K562 (cell line): Measurements from ENCODE around the gene TUBA1A. TPM values are rescaled to one million over a fixed set of nuclear protein-coding genes. Genes with fewer than 3 reads are reported as not detected.

Source experiments
- CSDE1 ChIP-seq, 2 experiments: fragments of 450-650 bp; IDR thresholded peaks; 2 replicates each; pipeline ENCODE4 v1.6.1; 2016; ENCODE audit warnings: mild to moderate bottlenecking in 1 of 2
- ERF ChIP-seq: fragments of 450-650 bp; formaldehyde crosslinking; IDR thresholded peaks from 2 replicates; pipeline ENCODE4 v1.4.0; 2020; ENCODE audit warnings: mild to moderate bottlenecking, mixed read lengths
- HNRNPL ChIP-seq: fragments of 200-400 bp; formaldehyde crosslinking; IDR thresholded peaks from 2 replicates; pipeline ENCODE4 v1.6.1; 2017; ENCODE audit warnings: low read depth, mild to moderate bottlenecking, low read length
- PCBP1 ChIP-seq: fragments of 200-400 bp; formaldehyde crosslinking; IDR thresholded peaks from 2 replicates; pipeline ENCODE4 v1.6.1; 2018; ENCODE audit warnings: mild to moderate bottlenecking, low read depth, low read length; ENCODE audit not compliant: poor library complexity, severe bottlenecking
- PHB ChIP-seq: fragments of 250-450 bp; sonication (Bioruptor Pico); IDR thresholded peaks from 2 replicates; pipeline ENCODE4 v1.5.0; 2021
- POLR3G ChIP-seq: IDR thresholded peaks from 2 replicates; pipeline ENCODE4 v1.6.1; 2011; ENCODE audit not compliant: insufficient read length, insufficient replicate concordance; ENCODE audit errors: extremely low read depth
- PTRF ChIP-seq: fragments of 450-650 bp; IDR thresholded peaks from 2 replicates; pipeline ENCODE4 v1.6.1; 2016; ENCODE audit warnings: mild to moderate bottlenecking, missing genetic modification characterization, missing compliant biosample characterization
- RNF2 ChIP-seq: sonication (generic); IDR thresholded peaks from 2 replicates; pipeline ENCODE4 v1.6.1; 2016
- SMAD4 ChIP-seq: fragments of 250-450 bp; sonication (Bioruptor Pico); conservative IDR thresholded peaks from 2 replicates; pipeline ENCODE4 v1.8.0; 2021; ENCODE audit warnings: inconsistent platforms, mild to moderate bottlenecking, moderate library complexity
- SREBF1 ChIP-seq: fragments of 150-350 bp; IDR thresholded peaks from 2 replicates; pipeline ENCODE4 v1.6.1; 2014; ENCODE audit warnings: antibody characterized with exemption, low read depth, low read length, borderline replicate concordance
- SRSF9 ChIP-seq: fragments of 200-400 bp; formaldehyde crosslinking; IDR thresholded peaks from 2 replicates; pipeline ENCODE4 v1.6.1; 2017; ENCODE audit warnings: low read depth, low read length, borderline replicate concordance
- TCF7L2 ChIP-seq: fragments of 150-350 bp; IDR thresholded peaks from 2 replicates; pipeline ENCODE4 v1.6.1; 2016; ENCODE audit warnings: low read depth, mild to moderate bottlenecking, low read length, moderate library complexity
- ZEB2 ChIP-seq: fragments of 450-650 bp; IDR thresholded peaks from 2 replicates; pipeline ENCODE4 v1.6.1; 2016
- ZNF146 ChIP-seq: IDR thresholded peaks from one replicate; pipeline ENCODE4 v1.6.1; 2018; ENCODE audit warnings: missing compliant biosample characterization; ENCODE audit not compliant: unreplicated experiment
- ZNF316 ChIP-seq: fragments of 450-650 bp; IDR thresholded peaks from 2 replicates; pipeline ENCODE4 v1.6.1; 2016
- polyA plus RNA-seq, 8 experiments: library from polyadenylated mRNA; depleted of rRNA in 4 of 8; stranded (reverse) in 5 of 8; unstranded in 3 of 8; fragments of >200 nt; fragmentation: Nextera tagmentation in 2 of 8; fragmentation: Illumina TruSeq in 1 of 8; extraction: Ambion mirVana in 2 of 8; extraction: Trizol in 1 of 8; gene quantifications; 2 replicates each; pipeline versions ENCODE4 v1.2.1 to v1.2.3, GENCODE V29; 2011 to 2014; ENCODE audit warnings: inconsistent platforms in 1 of 8, missing spikeins in 1 of 8
- total RNA-seq, 7 experiments: library from RNA; depleted of rRNA in 6 of 7; stranded (reverse); fragments of >200 nt in 6 of 7; fragmentation: Illumina TruSeq in 2 of 7; extraction: Trizol in 2 of 7; gene quantifications; 2 replicates each; pipeline versions ENCODE4 v1.2.1 to v1.2.3, GENCODE V29; 2011 to 2021; ENCODE audit warnings: low replicate concordance in 1 of 7
- TF ChIP-seq, protein P1 (sequence below): fragments of 450-650 bp; IDR thresholded peaks from 2 replicates; pipeline ENCODE4 v1.6.1; 2016; ENCODE audit warnings: mild to moderate bottlenecking, moderate library complexity
- TF ChIP-seq, protein P2 (sequence below): IDR thresholded peaks from 3 replicates; pipeline ENCODE4 v1.6.1; 2011; ENCODE audit warnings: borderline replicate concordance, mild to moderate bottlenecking; ENCODE audit not compliant: insufficient read length, insufficient read depth

TUBA1A gene
- total and polyA plus RNA-seq, 9 of the 15 experiments (the other 6 are each of a cell fraction or from before 2014, with no cell fraction given) = 7.4 to 45.1 (median 11.9) TPM

DNA sequence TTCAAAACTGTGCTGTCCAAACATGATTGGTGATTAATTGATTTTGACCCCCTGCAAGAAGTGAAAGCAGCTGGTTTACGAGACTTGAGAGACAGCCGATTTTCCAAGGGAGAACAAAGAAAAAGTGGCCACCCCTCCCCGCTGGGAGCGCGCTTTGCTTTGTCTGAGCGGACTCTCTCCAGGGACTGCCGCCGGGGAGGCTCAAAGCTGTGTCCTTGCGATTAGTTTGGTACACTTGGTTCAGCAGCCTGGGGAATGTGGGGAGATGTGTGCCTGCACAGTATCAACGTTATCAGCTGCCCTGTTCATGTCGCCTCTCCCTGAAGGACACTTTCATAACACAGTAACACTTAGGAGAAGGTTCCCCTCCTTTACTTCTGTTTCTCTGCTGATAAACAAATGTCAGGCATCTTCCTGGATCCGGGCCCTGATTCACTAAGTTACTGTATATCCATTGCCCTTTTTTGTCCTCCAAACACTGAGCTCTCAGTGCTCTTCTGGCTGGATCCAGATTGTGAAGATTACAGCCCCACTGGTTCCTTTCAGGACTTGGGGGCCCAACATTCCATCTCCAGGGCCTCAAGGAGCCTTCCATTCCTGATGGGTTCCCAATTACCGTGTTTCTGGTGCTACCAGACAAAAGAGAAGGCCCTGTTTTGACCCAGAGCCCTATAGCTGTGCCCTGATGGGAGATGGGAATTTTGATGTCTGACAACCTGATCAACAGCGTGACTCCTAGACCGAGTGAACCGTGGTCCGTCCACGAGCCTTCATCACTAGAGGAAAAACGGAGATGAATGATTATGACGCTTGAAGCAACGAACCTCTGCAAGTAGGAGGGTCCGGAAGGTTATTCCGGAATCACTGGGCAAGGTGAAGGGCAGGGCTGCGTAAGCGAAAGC, 44.3 kb upstream of the TUBA1A start (continued):
- TF ChIP-seq, protein P1, sequence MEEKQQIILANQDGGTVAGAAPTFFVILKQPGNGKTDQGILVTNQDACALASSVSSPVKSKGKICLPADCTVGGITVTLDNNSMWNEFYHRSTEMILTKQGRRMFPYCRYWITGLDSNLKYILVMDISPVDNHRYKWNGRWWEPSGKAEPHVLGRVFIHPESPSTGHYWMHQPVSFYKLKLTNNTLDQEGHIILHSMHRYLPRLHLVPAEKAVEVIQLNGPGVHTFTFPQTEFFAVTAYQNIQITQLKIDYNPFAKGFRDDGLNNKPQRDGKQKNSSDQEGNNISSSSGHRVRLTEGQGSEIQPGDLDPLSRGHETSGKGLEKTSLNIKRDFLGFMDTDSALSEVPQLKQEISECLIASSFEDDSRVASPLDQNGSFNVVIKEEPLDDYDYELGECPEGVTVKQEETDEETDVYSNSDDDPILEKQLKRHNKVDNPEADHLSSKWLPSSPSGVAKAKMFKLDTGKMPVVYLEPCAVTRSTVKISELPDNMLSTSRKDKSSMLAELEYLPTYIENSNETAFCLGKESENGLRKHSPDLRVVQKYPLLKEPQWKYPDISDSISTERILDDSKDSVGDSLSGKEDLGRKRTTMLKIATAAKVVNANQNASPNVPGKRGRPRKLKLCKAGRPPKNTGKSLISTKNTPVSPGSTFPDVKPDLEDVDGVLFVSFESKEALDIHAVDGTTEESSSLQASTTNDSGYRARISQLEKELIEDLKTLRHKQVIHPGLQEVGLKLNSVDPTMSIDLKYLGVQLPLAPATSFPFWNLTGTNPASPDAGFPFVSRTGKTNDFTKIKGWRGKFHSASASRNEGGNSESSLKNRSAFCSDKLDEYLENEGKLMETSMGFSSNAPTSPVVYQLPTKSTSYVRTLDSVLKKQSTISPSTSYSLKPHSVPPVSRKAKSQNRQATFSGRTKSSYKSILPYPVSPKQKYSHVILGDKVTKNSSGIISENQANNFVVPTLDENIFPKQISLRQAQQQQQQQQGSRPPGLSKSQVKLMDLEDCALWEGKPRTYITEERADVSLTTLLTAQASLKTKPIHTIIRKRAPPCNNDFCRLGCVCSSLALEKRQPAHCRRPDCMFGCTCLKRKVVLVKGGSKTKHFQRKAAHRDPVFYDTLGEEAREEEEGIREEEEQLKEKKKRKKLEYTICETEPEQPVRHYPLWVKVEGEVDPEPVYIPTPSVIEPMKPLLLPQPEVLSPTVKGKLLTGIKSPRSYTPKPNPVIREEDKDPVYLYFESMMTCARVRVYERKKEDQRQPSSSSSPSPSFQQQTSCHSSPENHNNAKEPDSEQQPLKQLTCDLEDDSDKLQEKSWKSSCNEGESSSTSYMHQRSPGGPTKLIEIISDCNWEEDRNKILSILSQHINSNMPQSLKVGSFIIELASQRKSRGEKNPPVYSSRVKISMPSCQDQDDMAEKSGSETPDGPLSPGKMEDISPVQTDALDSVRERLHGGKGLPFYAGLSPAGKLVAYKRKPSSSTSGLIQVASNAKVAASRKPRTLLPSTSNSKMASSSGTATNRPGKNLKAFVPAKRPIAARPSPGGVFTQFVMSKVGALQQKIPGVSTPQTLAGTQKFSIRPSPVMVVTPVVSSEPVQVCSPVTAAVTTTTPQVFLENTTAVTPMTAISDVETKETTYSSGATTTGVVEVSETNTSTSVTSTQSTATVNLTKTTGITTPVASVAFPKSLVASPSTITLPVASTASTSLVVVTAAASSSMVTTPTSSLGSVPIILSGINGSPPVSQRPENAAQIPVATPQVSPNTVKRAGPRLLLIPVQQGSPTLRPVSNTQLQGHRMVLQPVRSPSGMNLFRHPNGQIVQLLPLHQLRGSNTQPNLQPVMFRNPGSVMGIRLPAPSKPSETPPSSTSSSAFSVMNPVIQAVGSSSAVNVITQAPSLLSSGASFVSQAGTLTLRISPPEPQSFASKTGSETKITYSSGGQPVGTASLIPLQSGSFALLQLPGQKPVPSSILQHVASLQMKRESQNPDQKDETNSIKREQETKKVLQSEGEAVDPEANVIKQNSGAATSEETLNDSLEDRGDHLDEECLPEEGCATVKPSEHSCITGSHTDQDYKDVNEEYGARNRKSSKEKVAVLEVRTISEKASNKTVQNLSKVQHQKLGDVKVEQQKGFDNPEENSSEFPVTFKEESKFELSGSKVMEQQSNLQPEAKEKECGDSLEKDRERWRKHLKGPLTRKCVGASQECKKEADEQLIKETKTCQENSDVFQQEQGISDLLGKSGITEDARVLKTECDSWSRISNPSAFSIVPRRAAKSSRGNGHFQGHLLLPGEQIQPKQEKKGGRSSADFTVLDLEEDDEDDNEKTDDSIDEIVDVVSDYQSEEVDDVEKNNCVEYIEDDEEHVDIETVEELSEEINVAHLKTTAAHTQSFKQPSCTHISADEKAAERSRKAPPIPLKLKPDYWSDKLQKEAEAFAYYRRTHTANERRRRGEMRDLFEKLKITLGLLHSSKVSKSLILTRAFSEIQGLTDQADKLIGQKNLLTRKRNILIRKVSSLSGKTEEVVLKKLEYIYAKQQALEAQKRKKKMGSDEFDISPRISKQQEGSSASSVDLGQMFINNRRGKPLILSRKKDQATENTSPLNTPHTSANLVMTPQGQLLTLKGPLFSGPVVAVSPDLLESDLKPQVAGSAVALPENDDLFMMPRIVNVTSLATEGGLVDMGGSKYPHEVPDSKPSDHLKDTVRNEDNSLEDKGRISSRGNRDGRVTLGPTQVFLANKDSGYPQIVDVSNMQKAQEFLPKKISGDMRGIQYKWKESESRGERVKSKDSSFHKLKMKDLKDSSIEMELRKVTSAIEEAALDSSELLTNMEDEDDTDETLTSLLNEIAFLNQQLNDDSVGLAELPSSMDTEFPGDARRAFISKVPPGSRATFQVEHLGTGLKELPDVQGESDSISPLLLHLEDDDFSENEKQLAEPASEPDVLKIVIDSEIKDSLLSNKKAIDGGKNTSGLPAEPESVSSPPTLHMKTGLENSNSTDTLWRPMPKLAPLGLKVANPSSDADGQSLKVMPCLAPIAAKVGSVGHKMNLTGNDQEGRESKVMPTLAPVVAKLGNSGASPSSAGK = no peak
- peak; percentile 90; the same call in 1 of the 2 replicates for TF ChIP-seq RNF2
- no peak for TF ChIP-seq PHB (CRISPR knock-in tag)
- TF ChIP-seq SREBF1 = no peak
- no peak for TF ChIP-seq CSDE1 (IDR thresholded peaks at IDR 0.05)
- TF ChIP-seq POLR3G = no peak
- TF ChIP-seq ZEB2 = peak; percentile 81; the same call in 1 of the 2 replicates
- TF ChIP-seq ZNF146 (CRISPR knock-in tag) = no peak
- TF ChIP-seq, protein P2, sequence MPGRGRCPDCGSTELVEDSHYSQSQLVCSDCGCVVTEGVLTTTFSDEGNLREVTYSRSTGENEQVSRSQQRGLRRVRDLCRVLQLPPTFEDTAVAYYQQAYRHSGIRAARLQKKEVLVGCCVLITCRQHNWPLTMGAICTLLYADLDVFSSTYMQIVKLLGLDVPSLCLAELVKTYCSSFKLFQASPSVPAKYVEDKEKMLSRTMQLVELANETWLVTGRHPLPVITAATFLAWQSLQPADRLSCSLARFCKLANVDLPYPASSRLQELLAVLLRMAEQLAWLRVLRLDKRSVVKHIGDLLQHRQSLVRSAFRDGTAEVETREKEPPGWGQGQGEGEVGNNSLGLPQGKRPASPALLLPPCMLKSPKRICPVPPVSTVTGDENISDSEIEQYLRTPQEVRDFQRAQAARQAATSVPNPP = no peak
- TF ChIP-seq SRSF9 = no peak
- no peak for TF ChIP-seq PCBP1
- TF ChIP-seq PTRF (tag) = no peak
- TF ChIP-seq ZNF316 = no peak
- TF ChIP-seq ERF (CRISPR knock-in tag) = no peak
- TF ChIP-seq TCF7L2 = no peak
- TF ChIP-seq SMAD4 (CRISPR knock-in tag) = peak; percentile 99
- TF ChIP-seq HNRNPL = no peak
